Measurements from ENCODE around the gene ZNF677.
"Not testable (repeated sequence)": the region's sequence is repeated elsewhere in the genome, so short reads cannot be mapped to it uniquely, and the experiment has no call there.

DNA sequence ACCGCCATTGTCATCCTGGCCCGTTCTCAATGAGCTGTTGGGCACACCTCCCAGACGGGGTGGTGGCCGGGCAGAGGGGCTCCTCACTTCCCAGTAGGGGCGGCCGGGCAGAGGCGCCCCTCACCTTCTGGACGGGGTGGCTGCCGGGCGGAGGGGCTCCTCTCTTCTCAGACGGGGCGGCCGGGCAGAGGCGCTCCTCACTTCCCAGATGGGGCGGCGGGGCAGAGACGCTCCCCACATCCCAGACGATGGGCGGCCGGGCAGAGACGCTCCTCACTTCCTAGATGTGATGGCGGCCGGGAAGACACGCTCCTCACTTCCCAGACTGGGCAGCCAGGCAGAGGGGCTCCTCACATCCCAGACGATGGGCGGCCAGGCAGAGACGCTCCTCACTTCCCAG lies 15.2 kb upstream of the ZNF677 start:
- TF ChIP-seq, protein P1, sequence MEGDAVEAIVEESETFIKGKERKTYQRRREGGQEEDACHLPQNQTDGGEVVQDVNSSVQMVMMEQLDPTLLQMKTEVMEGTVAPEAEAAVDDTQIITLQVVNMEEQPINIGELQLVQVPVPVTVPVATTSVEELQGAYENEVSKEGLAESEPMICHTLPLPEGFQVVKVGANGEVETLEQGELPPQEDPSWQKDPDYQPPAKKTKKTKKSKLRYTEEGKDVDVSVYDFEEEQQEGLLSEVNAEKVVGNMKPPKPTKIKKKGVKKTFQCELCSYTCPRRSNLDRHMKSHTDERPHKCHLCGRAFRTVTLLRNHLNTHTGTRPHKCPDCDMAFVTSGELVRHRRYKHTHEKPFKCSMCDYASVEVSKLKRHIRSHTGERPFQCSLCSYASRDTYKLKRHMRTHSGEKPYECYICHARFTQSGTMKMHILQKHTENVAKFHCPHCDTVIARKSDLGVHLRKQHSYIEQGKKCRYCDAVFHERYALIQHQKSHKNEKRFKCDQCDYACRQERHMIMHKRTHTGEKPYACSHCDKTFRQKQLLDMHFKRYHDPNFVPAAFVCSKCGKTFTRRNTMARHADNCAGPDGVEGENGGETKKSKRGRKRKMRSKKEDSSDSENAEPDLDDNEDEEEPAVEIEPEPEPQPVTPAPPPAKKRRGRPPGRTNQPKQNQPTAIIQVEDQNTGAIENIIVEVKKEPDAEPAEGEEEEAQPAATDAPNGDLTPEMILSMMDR (IDR thresholded peaks at IDR 0.05 in 2 of 3, conservative IDR thresholded peaks at IDR 0.05 in 1 of 3; ENCODE audit: control insufficient read depth in 2 of 3, extremely low read depth in 1 of 3, insufficient read depth in 1 of 3, low read depth in 3 of 3, low read length in 3 of 3) = not testable (repeated sequence)
- TF ChIP-seq BCL11A (IDR thresholded peaks at IDR 0.05; ENCODE audit: low read depth, low read length); ETV6 (conservative IDR thresholded peaks at IDR 0.05 in 1 of 2, IDR thresholded peaks at IDR 0.05 in 1 of 2; ENCODE audit: borderline replicate concordance in 1 of 2, low read depth in 1 of 2); CHD2 (IDR thresholded peaks at IDR 0.05; ENCODE audit: borderline replicate concordance, low read depth, low read length); YY1 (IDR thresholded peaks at IDR 0.05; ENCODE audit: low read depth, low read length); SIN3A (IDR thresholded peaks at IDR 0.05; ENCODE audit: low read depth, low read length); HDAC2 (IDR thresholded peaks at IDR 0.05): not testable (repeated sequence)
